Neural crest cell (in vitro differentiated cells): ENCODE results near the gene NUDC. TPM values are rescaled to one million over a fixed set of nuclear protein-coding genes. Genes with fewer than 3 reads are reported as not detected.

Experiments used
- DNase-seq: peaks from one replicate; pipeline ENCODE4 v3.0.0; 2021; ENCODE audit warnings: low read depth, mixed read lengths, low spot score
- H3K27ac Mint-ChIP-seq: one replicate; pipeline ENCODE4 v1.8.0; 2021; ENCODE audit warnings: mild to moderate bottlenecking, mixed read lengths; ENCODE audit not compliant: unreplicated experiment
- H3K27me3 Mint-ChIP-seq: 2 replicates; pipeline ENCODE4 v1.8.0; 2021; ENCODE audit warnings: low read depth, mild to moderate bottlenecking, mixed read lengths
- H3K36me3 Mint-ChIP-seq: 2 replicates; pipeline ENCODE4 v1.8.0; 2021; ENCODE audit warnings: low read depth, mild to moderate bottlenecking, mixed read lengths
- H3K4me1 Mint-ChIP-seq: 2 replicates; pipeline ENCODE4 v1.8.0; 2021; ENCODE audit warnings: mixed read lengths
- H3K4me3 Mint-ChIP-seq: one replicate; pipeline ENCODE4 v1.8.0; 2021; ENCODE audit warnings: mild to moderate bottlenecking, mixed read lengths
- H3K9me3 Mint-ChIP-seq: 2 replicates; pipeline ENCODE4 v1.8.0; 2021; ENCODE audit warnings: mixed read lengths
- total RNA-seq: library from RNA; stranded (reverse); gene quantifications from 2 replicates; pipeline ENCODE4 v1.2.1, GENCODE V29; 2021
- TF ChIP-seq, protein P1 (sequence below): fragments of 200-600 bp; sonication (generic); conservative IDR thresholded peaks from 2 replicates; pipeline ENCODE4 v1.5.0; 2021; ENCODE audit warnings: antibody characterized with exemption, mild to moderate bottlenecking

NUDC gene
- total RNA-seq, 1 donor from 2014 or later, result 96.1 TPM

DNA sequence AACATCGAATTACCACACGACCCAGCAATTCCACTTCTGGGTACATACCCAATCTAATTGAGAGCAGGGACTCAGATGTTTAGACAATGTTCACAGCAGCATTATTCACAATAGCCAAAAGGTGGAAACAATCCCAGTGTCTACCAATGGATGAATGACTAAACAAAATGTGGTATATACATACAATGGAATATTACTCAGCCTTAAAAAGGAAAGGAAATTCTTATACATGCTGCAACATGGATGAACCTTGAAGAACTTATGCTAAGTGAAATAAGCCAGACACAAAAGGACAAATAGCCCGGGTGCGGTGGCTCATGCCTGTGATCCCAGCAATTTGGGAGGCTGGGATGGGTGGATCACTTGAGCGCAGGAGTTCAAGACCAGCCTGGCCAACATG lies 31.8 kb downstream of the NUDC start:
- Mint-ChIP-seq H3K9me3 (no peaks in the 10 kb centered on the region), H3K27me3 (peaks cover 39% of the 10 kb centered on the region), H3K4me1 (no peaks in the 10 kb centered on the region), H3K4me3 (no peak overlapping the region), H3K36me3 (no peaks in the 10 kb centered on the region), H3K27ac (no peak overlapping the region)
- DNase-seq, result no peak
- TF ChIP-seq, protein P1, sequence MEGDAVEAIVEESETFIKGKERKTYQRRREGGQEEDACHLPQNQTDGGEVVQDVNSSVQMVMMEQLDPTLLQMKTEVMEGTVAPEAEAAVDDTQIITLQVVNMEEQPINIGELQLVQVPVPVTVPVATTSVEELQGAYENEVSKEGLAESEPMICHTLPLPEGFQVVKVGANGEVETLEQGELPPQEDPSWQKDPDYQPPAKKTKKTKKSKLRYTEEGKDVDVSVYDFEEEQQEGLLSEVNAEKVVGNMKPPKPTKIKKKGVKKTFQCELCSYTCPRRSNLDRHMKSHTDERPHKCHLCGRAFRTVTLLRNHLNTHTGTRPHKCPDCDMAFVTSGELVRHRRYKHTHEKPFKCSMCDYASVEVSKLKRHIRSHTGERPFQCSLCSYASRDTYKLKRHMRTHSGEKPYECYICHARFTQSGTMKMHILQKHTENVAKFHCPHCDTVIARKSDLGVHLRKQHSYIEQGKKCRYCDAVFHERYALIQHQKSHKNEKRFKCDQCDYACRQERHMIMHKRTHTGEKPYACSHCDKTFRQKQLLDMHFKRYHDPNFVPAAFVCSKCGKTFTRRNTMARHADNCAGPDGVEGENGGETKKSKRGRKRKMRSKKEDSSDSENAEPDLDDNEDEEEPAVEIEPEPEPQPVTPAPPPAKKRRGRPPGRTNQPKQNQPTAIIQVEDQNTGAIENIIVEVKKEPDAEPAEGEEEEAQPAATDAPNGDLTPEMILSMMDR, result no peak

DNA sequence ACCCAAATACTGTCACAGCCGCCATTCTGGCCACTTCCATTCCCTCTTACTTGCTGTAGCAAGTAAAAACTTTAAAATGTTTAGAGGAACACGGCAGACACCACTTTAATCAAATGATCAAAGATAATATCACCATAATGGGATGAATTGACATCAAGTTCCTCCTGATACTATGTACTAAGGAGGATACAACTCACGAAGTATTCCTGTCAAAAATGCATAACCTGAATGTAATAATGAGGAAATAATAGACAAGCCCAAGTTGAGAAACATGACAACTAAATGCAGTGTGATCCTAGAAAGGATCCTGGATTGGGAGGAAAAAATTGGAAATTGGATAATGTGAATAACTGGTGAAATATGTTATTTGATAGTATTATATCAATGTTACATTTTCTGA lies 34.8 kb downstream of the NUDC start:
- Mint-ChIP-seq H3K4me1 (peaks cover 5% of the 10 kb centered on the region), H3K27me3 (peaks cover 62% of the 10 kb centered on the region)

DNA sequence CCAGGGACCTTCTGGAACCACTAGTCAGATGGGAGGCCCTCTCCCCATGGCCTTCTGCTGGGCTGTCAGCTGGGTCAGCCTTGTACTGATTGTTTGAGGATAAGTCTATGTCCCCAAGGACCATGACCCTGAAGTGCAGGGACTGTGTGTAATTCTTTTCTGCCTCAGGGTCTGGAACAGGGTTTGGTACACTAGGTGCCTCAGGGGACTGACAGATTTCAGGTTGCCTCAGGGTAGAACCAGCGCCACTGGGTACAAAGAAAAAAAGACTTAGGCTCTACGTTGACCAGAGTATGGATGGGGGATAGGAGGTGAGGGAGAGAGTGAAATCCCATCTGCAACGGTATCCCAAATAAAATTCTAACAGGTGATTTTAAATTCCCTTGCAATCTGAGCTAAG lies 35.8 kb downstream of the NUDC start:
- H3K9me3 Mint-ChIP-seq, result no peaks in the 10 kb centered on the region
- DNase-seq, result no peak
- no peak overlapping the region for H3K4me3 Mint-ChIP-seq
- TF ChIP-seq, protein P1, result no peak
- H3K27me3 Mint-ChIP-seq, result peaks cover 72% of the 10 kb centered on the region
- H3K36me3 Mint-ChIP-seq, result no peaks in the 10 kb centered on the region
- no peak overlapping the region for H3K27ac Mint-ChIP-seq
- peaks cover 5% of the 10 kb centered on the region for H3K4me1 Mint-ChIP-seq

More for the DNA sequence above, 34.8 kb downstream of the NUDC start:
- Mint-ChIP-seq H3K27ac (no peak overlapping the region), H3K4me3 (no peak overlapping the region), H3K9me3 (no peaks in the 10 kb centered on the region), H3K36me3 (no peaks in the 10 kb centered on the region)
- TF ChIP-seq, protein P1, result no peak
- DNase-seq, result no peak

DNA sequence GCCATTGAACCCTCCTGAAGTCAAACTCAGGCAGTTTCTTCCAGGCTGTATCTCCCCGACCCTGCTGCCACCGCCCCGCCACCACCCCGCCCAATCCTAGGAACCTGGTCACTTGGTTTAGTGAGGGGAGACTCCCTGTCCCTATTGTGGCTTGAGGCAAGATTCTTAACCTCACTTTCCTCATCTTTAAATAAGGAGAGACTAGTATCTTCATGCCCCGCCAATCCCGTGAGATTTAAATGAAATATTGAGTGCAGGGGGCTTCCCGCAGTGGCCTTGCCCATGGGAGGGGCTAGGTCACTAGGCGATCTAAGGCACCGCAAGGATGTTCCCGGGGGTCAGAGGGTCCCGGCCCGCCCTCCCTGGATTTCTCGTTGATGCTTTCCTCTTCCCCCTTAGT lies 37.7 kb downstream of the NUDC start:
- Mint-ChIP-seq H3K9me3 (no peaks in the 10 kb centered on the region), H3K36me3 (no peaks in the 10 kb centered on the region), H3K27ac (no peak overlapping the region), H3K4me1 (peaks cover 5% of the 10 kb centered on the region), H3K4me3 (no peak overlapping the region), H3K27me3 (peaks cover 82% of the 10 kb centered on the region)
- DNase-seq, result no peak
- TF ChIP-seq, protein P1, result no peak

DNA sequence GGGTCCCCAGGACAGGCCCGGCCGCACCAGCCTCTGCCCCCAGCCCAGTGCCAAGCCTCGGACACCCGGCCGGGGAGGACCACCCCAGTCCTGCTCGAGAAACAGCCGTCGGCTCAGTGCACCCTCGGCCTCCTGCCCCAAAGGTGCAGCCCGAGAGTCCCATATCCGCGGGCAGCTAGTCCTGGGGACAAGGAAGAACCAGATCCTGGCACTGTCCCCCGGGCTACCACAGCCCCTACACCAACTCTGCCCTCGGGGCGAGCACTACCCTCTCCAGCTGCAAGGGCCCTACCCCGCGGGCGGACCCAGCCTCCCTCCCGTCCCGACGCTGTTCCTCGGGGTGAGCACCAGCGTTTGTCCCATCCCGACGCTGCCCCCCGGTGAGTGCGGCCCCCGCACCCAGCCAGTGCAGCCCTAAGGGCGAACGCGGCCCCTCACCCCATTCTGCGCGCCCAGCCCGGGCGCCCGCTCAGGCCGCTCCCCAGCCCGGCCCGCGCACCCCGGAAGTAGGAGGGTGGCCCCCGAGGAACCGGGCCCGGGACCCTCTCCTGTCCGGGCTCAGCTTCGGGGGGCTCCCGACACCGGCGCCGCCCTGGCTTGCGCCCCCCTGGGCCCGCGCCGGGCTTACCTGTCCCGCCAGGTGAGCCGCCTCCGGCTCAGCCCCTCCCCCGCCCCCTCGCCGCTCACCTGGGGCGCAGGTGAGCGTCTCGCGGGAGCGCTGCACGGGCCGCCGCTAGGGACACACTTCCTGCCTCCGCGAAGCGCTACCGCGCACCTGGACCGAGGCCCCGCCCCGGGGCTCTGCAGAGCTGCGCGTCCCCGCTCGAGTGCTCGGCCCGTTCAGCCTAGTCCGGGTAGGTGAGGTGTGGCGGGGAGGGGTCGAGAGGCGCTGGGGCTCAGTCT lies 38.4 kb downstream of the NUDC start, which contains the start of gene KDF1:
Gene KDF1 (minus strand): TSS at position 747 of the 903 bp plus-strand sequence. CDS start 8,088 bp downstream, outside the sequence.
- no peaks in the 10 kb centered on the region for H3K9me3 Mint-ChIP-seq
- TF ChIP-seq, protein P1, result no peak
- no peak for DNase-seq
- no peaks in the 10 kb centered on the region for H3K36me3 Mint-ChIP-seq
- H3K27me3 Mint-ChIP-seq, result peaks cover 89% of the 10 kb centered on the region
- H3K27ac Mint-ChIP-seq, result no peak within 1 kb of the TSS
- H3K4me3 Mint-ChIP-seq, result no peak within 1 kb of the TSS
- peaks cover 5% of the 10 kb centered on the region for H3K4me1 Mint-ChIP-seq
